GM21737 (cell line): ENCODE results near the gene PTK6.

ENCODE experiments used
- ATAC-seq: cut with Tn5 transposase; IDR thresholded peaks from one replicate; pipeline ENCODE4 v1.9.1; 2021; ENCODE audit warnings: mild to moderate bottlenecking, moderate library complexity; ENCODE audit not compliant: unreplicated experiment

Gene PTK6

DNA sequence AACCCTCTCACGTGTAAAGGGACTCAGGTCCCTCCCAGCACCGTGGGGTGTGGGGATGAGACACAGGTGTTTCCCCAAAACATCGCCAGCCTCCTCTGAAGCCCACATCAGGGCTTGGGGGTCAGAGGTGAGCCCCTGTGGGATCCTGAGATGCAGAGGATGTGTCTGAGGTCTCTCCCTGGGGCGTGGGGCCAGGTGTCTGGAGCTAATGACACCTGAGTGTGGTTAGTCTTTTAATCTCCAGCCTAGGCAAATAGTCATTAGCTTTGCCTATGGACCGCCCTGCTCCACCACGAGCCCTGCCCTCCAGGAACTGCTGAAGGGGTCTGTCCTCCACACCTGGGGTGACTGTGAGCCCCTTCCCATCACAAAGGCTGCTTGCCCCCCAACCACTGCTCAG, 8.6 kb upstream of the PTK6 start:
- no peak for ATAC-seq

DNA sequence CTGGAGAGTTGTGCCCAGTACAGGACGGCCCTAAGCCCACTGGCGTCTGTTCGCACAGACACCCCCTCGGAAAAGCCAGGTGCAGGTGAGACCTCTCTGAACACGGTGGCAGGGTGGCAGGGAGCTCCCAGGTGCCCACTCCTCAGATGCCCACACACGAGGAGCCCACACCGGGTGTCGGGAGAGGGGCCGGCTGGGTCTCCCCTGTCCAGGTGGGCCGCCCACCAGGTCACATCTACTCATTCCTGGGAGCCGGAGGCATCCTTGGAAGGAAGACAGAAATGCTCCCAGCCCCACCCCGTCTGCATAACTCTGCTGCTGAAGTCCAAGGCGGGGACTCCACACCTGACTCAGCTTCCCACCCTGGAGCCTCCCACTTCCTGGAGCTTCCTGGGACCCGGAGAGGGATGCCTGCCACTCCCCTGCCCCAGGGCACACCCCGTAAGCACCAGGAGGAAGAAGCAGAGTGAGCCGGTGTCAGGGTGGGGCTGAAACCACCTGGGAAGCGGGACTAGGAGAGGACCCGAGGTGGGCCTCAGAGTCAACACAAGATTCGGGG, 7.9 kb upstream of the PTK6 start:
- ATAC-seq: no peak

DNA sequence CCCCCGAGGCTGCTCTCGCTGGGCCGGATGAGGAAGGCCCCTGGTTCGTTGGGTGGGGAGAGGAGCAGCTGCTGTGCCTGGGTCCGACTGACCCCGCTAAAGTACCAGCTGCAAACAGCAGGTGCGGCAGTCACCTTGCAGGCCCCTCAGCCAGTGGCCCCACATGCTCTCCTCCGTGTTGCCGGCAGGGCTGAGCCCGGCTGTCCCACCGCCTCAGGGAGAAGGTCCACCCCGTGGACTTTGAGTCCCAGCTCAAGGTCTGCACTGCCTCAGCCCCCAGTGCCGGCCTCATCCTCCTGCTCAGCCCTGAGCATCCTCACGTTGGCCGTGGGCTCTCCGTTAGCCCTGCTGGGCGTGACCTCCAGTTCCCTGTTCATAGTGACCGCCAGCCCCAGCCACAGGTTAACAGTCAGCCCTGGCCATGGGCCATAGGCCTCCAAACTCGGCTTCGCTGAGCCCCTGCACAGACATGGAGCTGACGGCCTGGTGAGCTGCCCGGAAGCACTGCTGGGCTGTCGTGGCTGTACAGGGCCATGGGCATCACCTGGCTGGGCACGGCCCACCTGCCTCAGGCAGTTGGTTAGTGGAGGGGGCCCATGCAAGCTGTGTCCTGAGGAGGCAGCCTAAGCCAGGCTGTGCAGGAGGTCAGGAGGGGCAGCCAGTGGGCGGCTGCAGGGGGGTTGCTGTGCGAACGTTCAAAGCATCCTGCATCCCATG, 7.2 kb upstream of the PTK6 start:
- no peak for ATAC-seq

- ATAC-seq: no peak
Observed at GRCh38 chr20:63543733-63544132, 6.6 kb upstream of the PTK6 start.

DNA sequence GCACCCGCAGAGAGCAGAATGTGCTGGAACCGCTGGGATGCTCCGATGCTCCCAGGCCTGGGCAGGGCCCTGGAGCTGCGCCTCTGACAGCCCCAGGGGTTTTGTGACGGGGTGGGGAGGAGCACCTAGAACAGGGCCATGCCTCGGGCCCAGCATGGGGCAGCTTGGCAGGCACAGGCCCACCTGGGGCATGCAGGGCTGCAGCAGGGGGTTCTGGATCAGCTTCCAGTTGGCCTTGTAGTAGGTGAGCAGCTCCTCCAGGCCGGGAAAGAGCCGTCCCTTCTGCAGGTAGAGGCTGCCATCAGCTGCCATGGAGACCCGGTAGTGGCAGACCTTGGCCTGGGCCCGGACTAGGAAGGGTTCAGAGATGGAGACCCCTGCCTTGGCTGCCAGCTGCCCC, 6.0 kb upstream of the PTK6 start:
- ATAC-seq: no peak

DNA sequence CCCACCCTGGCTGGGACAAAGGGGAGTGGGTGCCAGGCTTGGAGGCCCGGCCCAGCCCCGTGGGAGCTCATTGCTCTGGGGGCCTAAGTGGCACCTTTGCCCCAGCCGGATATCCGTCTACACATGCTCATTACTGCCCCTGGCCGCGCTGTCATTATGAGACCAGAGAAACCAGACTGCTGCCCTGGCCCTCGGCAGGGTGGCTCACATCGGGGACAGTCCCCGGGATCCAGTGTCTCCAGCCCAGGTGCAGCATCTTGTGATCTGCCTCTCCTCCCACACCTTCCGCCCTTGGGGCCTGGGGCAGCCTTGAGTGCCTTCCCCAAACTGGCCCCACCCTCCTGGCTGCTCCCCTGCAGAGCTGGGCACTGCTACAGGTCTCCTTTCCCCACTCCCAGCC, 5.5 kb upstream of the PTK6 start:
- ATAC-seq: no peak

DNA sequence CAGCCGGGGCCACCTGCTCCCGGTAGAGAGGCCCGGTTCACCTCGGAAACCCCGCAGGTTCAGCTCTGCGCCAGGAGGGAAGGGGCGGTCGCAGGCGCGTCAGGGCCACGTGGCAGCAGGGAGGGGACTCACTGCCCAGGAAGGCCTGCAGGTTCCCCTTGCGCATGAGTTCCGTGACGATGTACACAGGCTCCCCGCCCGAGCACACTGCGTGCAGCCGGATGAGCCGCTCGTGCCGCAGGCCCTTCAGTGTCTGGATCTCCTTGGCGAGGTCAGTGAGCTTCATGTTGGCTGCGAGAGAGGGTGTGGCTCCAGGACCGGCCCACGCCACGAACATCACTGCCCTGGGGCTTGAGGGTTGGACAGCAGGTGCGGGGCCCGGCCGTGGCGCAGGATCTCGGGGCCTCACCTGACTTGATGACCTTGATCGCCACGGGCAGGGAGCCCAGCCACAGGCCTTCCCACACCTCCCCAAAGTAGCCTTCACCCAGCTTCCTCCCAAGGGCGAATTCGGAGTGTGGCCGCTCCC, 4.9 kb upstream of the PTK6 start:
- no peak for ATAC-seq

GRCh38 chr20:63541371-63541770, 4.2 kb upstream of the PTK6 start:
- no peak for ATAC-seq

DNA sequence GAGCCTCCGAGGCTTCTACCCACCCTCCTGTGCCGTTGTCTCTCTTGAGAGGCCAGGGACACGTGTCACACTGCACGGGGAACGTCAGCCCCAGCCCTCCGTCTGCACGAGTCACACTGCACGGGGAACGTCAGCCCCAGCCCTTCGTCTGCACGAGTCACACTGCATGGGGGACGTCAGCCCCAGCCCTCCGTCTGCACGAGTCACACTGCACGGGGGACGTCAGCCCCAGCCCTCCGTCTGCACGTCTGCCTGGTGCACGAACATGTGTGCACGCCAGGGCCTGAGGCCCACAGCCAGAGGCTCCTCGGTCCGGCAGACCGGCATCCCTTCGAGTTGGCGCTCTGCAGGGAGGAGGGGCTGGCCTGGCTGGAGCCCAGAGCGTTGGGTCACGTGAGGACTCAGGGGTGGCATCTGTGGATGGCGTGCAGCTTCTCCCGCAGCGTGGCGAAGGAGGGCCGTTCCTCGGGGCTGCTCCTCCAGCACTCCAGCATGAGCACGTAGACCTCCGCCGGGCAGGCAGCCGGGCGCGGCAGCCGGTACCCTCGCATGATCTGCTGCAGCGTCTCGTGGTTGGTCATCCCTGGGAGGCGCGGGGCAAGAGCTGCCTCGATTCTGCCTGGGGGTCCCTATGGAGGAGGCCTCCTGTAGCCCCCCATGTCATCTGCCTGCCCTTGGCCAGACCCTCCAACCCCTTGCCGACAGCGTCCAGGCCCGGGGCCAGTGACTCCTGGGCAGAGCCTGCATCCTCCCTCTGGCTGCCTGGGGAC, 3.4 kb upstream of the PTK6 start:
- no peak for ATAC-seq

GRCh38 chr20:63539441-63540370, 2.5 kb upstream of the PTK6 start:
- no peak for ATAC-seq

DNA sequence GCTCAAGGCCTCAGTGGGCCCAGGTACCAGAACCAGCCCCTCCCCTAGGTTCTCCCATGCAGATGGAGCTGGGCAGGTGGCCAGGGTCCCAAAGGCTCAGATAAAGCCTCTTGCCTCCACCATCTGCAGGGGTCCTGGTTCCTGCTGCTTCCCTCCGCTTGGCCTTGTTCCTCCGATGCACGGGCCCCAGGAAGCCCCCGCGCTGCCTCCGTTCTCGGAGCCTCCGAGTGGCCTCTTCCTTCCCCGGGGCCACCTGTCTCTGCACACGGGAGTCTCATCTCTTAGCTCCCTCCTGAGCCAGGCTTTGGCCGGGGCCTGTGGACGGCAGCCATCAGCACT, 1.9 kb upstream of the PTK6 start:
- ATAC-seq: no peak

- no peak for ATAC-seq
Observed at GRCh38 chr20:63538204-63539091, 1.3 kb upstream of the PTK6 start.

DNA sequence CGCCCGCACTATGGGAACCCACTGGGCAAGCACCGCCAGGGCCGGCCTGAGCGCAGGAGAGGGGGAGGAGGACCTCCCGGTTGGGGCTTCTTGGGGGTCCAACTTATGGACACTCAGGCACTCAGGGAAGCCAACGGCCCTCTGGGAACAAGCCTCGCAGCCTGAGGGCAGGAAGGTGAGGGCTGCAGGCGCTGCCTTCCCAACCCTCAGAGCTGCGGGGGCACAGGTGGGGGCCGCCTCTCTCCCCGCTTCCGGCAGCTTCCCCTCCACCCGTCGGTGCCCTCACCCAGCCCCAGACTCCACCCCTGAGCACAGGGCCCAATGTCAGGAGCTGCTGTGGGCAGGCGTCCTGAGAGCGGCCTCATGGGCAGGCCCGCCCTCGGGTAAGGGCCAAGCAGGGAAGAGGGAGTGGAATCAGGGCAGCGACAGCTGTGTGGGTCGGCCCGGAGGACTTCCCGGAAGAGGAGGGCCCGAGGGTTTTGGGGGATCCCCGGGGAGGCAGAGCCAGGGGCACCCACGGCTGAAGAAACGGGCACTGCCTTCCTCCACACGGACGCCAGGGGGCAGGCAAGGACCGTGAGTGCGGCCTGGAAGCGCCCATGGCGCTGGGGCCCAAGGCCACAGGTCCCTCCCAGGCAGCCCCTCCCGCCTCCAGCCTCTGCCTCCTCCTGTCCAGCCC, 488 bp upstream of the PTK6 start:
- peak; percentile 84 for ATAC-seq

DNA sequence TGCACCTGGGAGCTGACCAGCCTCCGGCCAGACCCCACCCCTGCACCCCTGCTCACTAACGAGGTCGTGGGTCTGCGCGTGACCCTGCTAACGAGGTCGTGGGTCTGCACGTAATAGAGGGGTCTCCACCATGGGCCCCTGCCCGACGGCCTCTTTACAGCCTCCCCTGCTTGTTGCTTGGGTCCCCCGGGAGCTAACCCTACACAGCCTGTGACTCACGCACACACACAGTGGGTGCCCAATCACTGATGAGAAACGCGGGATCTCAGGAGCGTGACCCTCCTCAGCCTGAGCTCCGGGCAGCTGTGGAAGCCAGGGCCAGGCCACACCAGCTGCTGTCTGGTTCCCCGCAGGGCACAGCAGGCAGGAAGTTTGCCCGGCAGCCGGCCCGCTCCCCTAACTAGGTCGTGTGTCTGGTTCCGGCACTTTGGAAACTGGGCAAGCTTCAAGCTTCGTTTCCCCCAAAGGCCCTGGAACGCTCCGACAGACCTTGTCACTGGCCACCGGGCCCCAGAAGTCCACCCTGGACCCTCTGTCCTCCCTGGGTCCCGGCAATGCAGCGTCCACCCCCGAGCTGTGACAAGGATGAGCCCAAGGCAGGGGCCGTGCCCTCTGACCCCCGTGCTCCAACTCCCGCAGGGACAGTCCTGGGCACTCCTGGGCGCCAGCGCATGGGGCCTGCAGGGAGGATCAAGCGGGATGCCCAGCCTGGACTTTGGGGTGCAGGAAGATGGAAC, 767 bp downstream of the PTK6 start:
- no peak for ATAC-seq

- ATAC-seq: no peak
Observed at GRCh38 chr20:63534831-63535651, 2.1 kb downstream of the PTK6 start.

DNA sequence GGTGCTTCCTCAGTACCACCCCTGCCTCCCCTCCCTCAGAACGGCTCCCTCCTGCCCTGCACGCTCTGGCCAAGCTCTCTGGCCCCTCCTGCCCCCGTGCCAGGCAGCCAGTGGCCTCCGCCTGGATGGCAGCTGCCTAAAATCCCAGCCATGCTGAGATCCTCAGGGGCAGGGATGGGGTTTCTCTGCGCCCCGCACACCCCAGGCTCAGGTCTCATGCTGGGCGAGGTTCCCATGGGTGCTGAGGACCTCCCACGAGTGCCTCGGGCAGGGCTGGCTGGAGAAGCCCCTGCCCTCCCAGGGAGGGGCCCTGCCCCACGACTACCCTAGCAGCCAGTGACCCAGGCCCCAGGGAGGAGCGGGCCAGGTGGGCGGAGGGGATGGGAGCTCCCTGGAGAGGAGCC, 2.7 kb downstream of the PTK6 start:
- ATAC-seq: no peak

DNA sequence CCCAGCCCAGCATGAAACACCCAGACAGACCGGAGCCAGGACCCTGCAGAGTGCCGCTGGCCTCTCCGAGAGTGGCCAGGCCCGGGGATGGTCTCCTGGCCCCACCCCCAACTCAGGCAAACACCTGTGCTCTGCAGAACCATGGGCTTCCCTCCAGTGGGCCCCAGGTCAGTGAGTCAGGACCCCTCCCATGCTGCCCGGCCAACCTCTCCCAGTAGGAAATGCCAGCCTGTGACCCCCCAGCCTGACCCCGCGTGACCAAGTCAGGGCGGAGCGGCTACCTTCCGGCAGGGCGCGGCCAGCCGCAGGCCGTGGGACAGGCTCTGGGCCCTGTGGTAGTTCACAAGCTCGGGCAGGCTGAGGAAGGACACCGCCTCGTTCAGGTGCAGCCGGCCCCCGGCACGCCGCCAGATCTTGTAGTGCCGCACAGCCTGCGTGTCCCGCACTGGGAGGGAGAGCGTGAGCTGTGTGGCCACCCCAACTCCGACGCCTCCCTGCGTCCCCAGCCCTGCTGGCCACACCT, 3.2 kb downstream of the PTK6 start:
- ATAC-seq: no peak

- ATAC-seq: no peak
Observed at GRCh38 chr20:63533388-63533787, 3.8 kb downstream of the PTK6 start.
